ENCODE data around the gene ACYP2.

The ACYP2 gene

DNA sequence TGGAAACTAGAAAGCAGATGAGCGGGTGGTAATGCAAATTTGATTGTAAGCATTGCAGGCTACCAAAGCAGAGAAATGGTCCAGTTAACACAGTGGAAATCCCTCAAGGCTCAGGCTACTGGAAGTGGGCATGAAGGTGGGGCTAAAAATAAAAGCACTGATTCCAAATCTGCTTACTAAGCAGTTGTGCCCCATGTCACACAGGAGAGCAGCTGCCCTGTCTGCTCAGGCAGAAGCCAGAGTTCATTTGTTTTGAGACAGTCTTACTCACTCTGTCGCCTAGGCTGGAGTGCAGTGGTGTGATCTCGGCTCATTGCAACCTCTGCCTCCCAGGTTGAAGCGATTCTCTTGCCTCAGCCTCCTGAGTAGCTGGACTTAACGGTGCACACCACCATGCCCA is 183.1 kb downstream of the ACYP2 start:
- no peaks in the 10 kb centered on the region for H3K9me3 Mint-ChIP-seq
- H3K36me3 Mint-ChIP-seq (ENCODE audit: low read depth): no peaks in the 10 kb centered on the region
- peaks cover 28% of the 10 kb centered on the region for H3K4me1 Mint-ChIP-seq
- peaks cover 4% of the 10 kb centered on the region for H3K27me3 Mint-ChIP-seq (ENCODE audit: low read depth, poor library complexity)
- DNase-seq: no peak
- no peak overlapping the region for H3K4me3 Mint-ChIP-seq
- TF ChIP-seq, protein P1, sequence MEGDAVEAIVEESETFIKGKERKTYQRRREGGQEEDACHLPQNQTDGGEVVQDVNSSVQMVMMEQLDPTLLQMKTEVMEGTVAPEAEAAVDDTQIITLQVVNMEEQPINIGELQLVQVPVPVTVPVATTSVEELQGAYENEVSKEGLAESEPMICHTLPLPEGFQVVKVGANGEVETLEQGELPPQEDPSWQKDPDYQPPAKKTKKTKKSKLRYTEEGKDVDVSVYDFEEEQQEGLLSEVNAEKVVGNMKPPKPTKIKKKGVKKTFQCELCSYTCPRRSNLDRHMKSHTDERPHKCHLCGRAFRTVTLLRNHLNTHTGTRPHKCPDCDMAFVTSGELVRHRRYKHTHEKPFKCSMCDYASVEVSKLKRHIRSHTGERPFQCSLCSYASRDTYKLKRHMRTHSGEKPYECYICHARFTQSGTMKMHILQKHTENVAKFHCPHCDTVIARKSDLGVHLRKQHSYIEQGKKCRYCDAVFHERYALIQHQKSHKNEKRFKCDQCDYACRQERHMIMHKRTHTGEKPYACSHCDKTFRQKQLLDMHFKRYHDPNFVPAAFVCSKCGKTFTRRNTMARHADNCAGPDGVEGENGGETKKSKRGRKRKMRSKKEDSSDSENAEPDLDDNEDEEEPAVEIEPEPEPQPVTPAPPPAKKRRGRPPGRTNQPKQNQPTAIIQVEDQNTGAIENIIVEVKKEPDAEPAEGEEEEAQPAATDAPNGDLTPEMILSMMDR (IDR thresholded peaks at IDR 0.05): no peak
- H3K27ac Mint-ChIP-seq: no peak overlapping the region

DNA sequence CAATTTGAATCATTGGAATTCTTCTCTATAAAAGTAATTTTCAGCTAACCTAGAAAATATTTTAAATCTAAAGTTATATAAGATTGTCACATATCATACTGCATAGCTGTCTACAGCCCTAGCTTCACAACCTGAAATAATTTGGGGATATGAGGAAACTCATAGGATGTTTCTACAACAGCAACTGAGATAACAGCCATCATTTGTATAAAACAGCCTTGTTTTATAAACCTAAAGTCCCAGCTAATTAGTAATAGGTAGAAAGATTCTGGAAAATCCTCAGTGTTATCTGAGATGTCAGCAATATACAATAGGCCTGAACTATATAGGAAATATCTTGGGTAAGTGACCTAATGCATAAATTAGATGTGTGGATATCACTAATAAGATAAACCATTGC is 188.2 kb downstream of the ACYP2 start:
- Mint-ChIP-seq H3K36me3 (ENCODE audit: low read depth) (no peaks in the 10 kb centered on the region), H3K4me1 (peaks cover 12% of the 10 kb centered on the region), H3K9me3 (no peaks in the 10 kb centered on the region), H3K27ac (no peak overlapping the region), H3K27me3 (ENCODE audit: low read depth, poor library complexity) (peaks cover 4% of the 10 kb centered on the region), H3K4me3 (no peak overlapping the region)
- DNase-seq: no peak
- TF ChIP-seq, protein P1 (IDR thresholded peaks at IDR 0.05): no peak

DNA sequence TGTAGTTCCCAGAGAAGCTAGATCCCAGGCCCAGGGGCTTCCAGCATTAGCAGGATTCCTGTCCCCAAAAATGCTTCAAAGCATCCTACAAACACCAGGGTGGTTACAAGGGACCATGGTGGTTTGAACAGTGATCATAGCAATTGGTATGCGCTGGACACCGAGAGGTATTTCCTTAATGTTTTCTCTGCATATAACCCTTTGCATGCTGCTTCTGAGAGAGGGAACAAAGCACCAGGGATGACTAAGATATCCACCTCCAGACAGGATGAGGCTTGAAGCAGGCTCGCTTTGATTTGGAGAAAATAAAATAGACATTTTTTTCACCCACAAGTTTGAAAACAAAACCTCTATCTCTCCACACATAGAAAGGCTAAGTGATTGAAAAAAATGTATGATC is 191.1 kb downstream of the ACYP2 start:
- Mint-ChIP-seq H3K4me3 (no peak overlapping the region), H3K27me3 (ENCODE audit: low read depth, poor library complexity) (no peaks in the 10 kb centered on the region), H3K36me3 (ENCODE audit: low read depth) (no peaks in the 10 kb centered on the region), H3K27ac (no peak overlapping the region), H3K9me3 (no peaks in the 10 kb centered on the region), H3K4me1 (peaks cover 6% of the 10 kb centered on the region)
- no peak for DNase-seq
- TF ChIP-seq, protein P1 (IDR thresholded peaks at IDR 0.05): no peak

DNA sequence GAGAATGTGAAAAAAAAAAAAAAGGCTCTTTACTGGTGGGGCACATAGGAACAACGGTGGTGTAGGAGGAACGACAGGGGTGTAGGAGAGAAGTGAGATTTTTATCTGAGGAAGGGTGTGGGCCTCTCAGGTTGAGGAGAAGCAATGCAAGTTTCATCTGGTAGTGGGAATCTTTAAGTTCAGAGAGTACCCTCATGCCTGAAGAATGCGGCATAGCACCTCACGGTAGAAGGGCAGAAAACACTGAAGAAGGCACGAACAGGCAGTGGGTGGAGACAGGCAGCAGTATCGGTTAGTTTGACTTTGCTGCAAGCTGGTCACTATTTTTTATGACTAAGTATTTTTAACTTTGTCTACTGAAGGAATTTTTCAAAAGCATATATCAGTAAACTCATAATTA is 192.8 kb downstream of the ACYP2 start:
- Mint-ChIP-seq H3K9me3 (no peaks in the 10 kb centered on the region), H3K27ac (no peak overlapping the region), H3K4me3 (no peak overlapping the region), H3K4me1 (peaks cover 6% of the 10 kb centered on the region), H3K36me3 (ENCODE audit: low read depth) (no peaks in the 10 kb centered on the region), H3K27me3 (ENCODE audit: low read depth, poor library complexity) (no peaks in the 10 kb centered on the region)
- DNase-seq: no peak
- TF ChIP-seq, protein P1 (IDR thresholded peaks at IDR 0.05): no peak

DNA sequence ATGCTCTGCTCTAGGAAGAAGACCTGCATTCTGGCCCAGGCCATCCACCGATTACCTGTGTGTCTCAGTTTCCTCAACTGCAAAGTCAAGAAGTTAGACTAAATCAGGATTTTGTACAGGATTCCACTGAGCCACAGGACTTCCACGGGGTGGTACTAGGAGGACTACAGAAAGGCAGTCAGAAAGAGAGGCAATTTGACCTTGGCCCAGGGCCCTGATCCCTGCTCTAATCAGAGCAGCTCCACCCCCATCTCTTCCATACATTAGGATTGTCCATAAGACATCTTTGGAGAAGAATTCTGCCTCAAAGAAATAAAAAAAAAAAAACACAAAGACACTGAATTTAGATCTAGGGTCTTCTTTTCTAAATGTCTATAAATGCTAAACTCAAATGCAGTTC is 193.4 kb downstream of the ACYP2 start:
- no peak for DNase-seq
- Mint-ChIP-seq H3K27me3 (ENCODE audit: low read depth, poor library complexity) (no peaks in the 10 kb centered on the region), H3K9me3 (no peaks in the 10 kb centered on the region), H3K27ac (no peak overlapping the region), H3K4me3 (no peak overlapping the region), H3K36me3 (ENCODE audit: low read depth) (no peaks in the 10 kb centered on the region), H3K4me1 (peaks cover 6% of the 10 kb centered on the region)
- TF ChIP-seq, protein P1 (IDR thresholded peaks at IDR 0.05): no peak

DNA sequence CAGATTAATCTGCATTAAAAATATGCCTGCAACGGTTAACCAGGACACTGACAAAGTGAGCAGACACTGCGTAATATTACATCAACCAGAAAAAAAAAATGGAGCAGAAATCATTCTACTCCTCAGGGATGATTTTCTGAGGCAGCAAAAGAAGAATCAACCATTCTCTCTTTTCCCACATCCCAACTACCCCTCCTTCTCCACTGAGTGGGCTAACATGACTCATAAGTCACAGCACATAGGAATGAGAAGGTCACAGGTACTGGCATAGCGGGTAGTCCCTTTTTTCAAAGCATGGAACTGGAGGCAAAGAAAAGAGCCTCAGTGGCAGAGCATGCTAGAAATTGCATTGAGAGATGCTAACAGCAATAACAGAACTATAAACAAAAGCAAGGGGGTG is 194.9 kb downstream of the ACYP2 start:
- Mint-ChIP-seq H3K36me3 (ENCODE audit: low read depth) (no peaks in the 10 kb centered on the region), H3K4me3 (no peak overlapping the region), H3K27ac (no peak overlapping the region), H3K27me3 (ENCODE audit: low read depth, poor library complexity) (no peaks in the 10 kb centered on the region), H3K4me1 (peaks cover 6% of the 10 kb centered on the region), H3K9me3 (peaks cover 8% of the 10 kb centered on the region)
- TF ChIP-seq, protein P1 (IDR thresholded peaks at IDR 0.05): no peak
- no peak for DNase-seq
